UCSD-AML1 (cell line): ENCODE measurements around the gene EP400.
"Not testable (repeated sequence)": the region's sequence is repeated elsewhere in the genome, so short reads cannot be mapped to it uniquely, and the experiment has no call there.

Experiments used
- DNase-seq: peaks from one replicate; lab custom pipeline; 2025; ENCODE audit not compliant: unreplicated experiment; lab: John Stamatoyannopoulos, UW

Gene EP400

DNA sequence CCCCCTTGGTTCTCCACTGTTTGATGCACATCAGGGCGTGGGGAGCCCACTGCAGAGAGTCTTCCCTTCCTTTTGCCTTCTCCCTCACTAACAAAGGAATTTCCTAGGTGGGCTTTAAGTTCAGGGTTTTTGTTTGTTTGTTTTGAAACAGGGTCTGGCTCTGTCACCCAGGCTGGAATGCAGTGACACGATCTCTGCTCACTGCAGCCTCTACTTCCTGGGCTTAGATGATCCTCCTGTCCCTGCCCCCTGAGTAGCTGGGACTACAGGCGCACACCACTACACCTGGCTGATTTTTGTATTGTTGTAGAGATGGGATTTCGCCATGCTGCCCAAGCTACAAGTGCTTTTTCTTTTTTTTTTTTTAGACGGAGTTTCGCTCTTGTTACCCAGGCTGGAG lies 33.8 kb downstream of the EP400 start:
- DNase-seq = no peak

DNA sequence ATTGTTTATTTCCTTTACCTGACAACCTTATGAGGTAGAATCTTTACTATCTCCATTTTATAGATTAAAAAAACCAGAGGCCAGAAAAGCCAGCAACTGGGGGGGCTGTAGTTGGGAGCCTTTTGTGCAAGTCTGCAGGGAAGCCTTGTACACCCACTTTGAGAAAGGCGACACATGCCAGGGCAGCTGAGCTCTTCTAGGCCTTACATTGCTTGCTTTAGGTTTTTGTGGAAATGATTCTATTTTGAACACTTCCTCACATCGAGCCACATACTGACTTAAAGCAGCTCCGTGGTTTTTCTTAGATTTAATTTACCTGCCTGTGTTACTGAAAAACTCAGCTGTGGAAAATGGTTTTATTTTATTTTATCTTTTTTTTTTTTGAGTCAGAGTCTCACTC lies 34.6 kb downstream of the EP400 start:
- DNase-seq = no peak

DNA sequence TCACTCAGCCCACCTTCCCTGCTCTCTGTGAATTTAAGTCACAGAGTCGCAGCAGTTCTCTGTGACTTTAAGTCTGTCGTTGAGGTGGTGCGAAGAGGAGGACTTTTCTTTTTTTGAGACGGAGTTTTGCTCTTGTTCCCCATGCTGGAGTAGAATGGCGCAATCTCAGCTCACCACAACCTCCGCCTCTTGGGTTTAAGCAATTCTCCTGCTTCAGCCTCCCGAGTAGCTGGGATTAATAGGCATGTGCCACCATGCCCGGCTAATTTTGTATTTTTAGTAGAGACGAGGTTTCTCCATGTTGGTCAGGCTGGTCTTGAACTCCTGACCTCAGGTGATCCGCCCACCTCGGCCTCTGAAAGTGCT lies 35.8 kb downstream of the EP400 start:
- DNase-seq = not testable (repeated sequence)

DNA sequence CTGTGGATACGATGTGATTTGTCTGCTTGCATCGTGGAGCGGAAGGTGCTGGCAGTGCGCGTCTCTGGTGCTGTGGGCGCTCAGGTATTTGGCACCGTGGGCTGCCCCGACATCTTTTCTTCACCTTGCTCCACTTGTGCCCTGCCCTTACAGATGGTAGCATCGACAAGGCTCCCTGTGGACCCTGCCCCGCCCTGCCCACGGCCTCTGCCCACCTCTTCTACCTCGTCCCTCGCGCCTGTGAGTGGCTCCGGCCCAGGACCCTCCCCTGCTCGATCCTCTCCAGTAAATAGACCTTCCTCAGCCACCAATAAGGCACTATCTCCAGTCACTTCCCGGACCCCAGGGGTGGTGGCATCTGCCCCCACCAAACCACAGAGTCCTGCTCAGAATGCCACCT lies 36.6 kb downstream of the EP400 start:
- no peak for DNase-seq

DNA sequence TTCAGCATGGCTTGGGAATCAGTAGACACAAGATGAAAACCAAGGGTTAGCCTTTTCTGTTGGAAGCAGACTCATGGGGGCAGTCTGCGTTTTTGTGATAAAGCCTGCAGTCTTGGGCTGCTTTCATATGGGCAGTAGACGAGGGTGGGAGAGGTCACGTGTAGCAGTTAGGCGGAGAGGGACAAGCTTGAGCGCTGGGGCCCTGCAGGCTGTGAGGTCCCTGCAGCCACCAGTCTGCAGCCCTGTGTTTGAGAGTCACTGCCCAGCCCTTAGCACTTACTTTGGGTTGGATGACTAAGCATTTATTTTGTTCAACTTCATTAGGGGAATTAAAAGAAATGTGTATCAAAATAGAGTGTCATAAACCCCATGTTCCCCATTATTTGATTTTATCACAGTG lies 37.2 kb downstream of the EP400 start:
- no peak for DNase-seq

DNA sequence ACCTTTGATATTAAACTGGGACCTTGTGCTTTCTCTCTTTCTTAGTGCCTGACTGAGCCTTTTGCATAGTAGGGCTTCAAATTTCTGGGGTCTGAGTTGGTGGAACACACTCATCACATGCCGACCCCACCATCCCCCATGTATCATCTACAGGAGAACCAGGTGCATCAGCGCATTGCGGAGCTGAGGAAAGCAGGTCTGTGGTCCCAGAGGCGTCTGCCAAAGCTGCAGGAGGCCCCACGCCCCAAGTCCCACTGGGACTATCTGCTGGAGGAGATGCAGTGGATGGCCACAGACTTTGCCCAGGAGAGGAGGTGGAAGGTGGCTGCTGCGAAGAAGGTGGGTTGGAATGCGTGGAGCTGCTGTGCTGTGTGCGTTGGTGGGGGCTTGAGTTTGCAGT lies 37.8 kb downstream of the EP400 start:
- DNase-seq = no peak

DNA sequence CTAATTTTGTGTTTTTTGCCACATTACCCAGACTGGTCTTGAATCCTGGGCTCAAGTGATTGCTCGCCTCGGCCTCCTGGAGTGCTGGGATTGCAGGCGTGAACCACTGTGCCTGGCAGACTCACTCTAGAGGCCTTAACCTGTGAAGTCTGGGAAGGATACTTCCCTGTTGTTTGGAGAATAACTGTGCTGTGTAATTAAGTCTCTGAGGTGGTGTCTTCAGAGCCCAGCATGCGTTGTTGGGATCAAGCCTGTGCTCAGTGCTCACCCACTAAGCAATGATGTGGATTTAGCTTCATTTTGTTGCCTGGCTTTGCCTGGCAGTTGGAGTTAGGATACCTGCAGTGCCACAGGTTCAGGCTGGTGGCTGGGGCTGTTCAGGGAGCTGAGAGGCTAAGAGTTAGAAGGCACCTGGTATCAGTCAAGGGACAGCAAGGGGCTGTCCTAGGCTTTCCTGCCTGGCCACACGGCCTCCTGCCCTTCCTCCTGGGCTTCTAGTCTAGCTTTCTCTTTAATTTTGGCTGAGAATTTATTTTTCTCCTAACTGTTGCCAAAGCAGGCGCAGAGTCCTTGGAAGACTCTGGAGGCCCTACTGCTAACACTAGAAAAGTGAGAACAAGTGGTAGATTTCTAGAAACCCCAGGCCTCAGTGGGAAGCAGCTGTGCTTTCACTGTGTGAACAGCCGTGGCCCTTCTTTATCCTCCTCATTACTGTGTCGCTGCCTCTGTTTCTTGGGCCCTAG lies 38.5 kb downstream of the EP400 start:
- no peak for DNase-seq

DNA sequence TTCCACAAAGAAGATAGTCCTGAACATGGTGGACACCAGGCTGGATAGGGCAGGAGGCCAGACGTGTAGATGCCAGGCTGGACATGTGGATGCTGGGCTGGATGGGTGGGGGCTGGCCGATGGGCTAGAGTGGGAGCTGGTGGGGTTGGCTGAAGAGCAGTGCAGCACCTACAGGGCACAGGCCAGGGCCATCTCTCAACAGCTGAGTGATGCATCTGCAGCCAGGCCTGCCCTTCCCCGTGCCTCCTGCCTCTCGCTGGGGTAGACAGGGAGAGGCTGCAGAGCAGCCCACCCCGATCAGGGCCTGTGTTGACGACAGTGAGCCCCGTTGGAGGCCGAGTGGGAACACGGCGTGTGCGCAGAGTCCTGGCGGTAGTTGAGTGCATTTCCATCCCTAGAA lies 39.3 kb downstream of the EP400 start:
- no peak for DNase-seq

DNA sequence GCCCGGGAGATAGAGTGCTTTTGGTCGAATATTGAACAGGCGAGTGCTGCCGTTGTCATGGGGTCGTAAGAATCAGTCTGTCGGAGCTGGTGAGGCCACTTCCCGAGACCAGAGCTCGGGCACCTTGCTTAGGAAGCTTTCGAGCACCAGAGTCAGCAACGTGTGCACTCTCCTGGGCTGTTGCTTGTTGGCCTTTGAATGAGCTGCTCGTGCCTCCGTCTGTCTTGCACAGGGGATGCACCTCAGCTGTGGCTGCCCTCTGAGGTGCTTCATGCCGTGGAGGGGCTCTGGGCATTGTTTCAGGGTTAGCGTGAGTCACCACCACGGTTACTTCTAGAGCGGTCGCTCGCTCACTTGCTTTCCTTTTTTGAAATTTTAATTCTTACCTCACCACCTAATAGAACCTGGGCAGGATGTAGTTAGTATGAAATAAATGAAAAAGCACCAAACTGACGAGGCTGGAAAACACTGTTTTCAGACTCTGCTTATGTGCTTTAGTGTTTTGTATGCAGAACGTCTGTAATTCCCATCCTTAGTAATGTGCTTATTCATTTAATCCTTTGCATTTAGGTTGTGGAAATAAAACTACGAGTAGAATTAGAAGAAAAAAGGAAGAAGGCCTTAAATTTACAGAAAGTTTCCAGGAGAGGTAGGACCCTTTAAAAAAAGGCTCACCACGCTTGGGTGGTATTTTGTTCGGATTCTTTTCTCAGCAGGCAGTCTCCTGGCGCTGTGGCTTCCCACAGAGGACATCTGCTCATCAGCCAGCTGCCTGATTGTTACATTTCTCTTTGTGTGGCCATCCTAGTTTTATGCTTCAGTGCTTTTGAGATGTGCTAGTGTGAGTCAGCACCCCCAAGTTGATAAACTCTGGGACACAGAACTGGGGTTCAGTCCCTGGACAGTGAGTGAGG lies 40.6 kb downstream of the EP400 start:
- no peak for DNase-seq

DNA sequence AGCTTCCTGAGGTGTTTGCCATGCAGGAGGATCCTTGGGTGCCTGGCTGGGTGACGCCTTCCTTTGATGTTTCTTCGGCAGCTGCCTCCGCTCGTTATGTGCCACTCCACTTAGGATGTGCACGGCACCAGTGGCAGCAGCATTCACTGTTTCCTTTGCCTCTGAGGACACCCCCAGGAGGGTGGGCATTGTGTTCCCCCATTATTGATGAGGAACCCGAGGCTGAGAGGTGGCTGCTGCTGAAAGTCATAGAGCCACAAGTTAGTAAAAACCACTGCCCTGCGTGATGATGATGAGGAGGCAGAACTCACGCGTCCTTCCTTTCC lies 41.2 kb downstream of the EP400 start:
- DNase-seq = no peak

DNA sequence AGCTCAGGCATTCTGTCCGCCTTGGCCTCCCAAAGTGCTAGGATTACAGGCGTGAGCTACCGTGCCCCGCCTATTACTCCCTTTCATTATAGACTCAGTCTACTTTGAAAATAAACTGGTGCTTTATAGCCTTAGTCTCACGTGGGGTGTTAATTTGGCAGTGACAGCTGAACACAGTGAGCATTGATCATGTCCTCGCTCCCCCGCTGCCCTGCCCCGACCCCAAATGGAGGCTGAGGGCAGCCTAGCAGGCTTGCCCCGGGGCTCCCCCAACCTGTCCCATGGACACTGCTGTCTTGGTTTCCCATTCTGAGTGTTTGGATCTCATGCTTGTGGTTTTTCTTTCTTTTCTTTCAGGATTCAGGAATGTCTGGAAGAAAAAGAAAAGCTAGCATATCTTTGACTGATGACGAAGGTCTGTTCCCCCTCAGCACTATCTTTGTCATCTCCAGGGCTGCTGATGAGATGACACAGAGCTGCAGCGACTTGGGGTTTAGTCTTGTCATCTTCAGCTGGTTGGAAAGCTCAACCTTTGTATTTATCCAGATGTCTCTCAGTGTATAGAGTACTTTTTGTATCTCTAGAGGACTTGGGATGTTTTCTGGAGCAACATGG lies 42.2 kb downstream of the EP400 start:
- no peak for DNase-seq

DNA sequence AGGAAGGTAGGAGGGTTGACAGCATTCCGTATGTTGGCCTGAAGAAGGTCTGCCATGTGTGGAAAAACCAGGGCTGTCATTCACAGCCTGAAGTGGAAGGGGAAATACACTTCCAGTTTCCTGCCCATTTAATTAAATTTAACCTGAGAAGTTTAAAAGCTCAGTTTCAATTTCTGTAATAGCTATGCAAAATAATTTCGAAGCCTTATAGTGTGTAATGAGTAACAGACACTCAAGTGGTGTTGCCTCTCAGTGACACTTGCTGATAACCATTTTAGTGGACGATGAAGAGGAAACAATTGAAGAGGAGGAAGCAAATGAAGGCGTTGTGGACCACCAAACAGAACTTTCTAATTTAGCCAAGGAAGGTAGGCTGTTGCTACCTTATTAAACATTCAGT lies 44.8 kb downstream of the EP400 start:
- DNase-seq = no peak

DNA sequence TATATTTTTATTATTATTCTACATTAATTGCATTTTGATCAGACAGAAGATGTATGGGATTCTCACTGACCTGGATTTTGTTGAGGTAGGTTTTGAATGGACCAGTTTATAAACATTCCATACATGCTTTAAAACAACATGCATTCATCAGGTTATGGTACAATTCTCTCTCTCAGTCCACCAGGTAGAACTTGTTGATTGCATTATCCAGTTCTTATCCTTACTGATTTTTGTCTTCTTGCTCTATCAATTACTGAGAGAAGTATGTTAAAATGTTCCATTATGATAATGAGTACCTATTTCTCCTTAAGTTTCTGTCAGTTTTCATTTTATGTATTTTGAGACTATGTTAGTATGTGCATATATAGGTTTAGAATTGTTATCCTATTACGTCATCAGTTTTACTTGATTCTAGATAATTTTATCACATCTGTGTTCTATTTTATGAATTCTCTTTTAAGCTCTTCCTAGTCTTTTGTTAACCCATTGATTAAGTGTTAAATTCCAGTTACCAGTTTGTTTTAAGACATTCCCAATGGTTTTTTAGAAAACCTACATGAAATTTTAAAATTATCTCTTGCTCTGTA lies 50.6 kb downstream of the EP400 start:
- no peak for DNase-seq

DNA sequence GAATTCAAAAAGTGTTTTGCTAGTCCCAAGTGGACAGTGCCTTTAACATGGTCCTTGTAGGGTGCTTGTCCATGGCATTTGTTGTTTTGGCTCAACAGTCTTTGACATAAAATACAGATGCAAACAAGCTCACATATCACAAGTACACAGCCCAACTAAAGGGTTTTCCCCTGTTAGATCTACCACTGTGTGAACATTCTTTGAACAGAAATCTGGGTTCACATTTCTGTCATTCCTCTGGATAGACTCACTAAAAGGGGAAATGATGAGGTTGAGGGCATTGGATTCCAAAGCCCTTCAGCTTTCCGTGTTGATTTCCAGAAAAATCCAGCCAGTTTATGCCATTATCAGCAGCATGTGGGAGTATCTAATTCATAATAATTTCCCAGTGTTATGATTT lies 54.1 kb downstream of the EP400 start:
- no peak for DNase-seq

DNA sequence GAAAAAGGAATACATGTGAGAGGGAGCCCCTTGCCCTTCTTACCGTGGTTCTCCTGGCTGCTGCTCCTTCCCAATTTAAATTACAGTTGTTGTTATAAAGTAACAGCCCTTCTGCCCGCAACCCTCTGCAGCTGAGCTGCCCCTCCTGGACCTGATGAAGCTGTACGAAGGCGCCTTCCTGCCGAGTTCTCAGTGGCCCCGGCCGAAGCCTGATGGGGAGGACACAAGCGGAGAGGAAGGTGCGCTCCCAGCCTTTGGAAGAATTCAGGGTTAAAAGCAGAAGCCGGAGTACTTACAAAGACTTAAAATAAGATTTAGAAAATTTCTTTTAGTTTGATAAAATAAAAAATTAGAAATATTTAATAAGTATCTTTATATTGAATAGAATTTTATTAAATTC lies 55.2 kb downstream of the EP400 start:
- no peak for DNase-seq

DNA sequence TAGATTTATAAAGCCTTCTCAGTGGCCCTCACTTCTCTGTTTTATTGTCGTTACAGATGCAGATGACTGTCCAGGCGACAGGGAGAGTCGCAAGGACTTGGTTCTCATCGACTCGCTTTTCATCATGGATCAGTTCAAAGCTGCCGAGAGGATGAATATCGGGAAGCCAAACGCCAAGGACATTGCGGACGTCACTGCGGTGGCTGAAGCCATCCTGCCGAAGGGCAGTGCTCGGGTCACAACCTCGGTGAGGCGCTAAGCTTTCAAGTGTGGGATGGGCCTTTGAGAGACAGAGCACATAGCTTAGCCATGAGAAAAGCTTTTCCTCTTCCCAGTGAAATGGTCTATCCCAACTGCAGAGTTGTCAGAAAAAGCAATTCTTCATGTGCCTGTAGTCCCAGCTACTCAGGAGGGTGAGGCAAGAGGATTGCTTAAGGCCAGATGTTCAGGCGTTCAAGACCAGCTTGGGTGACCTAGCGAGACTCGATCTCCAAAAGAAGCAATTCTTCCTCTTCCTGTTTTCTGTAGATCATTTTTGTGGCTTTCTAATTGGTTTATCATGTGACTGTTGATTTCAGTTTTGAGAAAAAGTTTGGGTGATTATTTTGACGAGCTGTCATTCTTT lies 56.4 kb downstream of the EP400 start:
- DNase-seq = no peak

DNA sequence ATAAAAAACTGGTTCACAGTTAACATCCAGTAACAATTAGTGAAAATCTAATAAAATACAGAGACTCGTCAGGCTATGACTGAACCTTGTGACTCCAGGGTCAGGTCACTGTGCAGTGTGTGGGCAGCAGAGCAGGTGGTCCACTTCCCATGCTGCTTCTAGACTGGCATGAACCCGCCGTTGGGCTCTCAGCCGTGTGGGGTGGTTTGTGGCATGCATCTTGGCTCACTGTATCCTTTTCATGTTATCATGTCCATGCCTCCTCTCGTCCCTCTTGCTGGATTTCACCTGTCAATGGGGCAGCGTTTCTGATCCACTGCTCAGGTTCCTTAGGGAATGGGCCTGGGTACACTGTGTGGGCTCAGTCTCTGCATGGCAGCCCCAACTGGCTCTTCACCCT lies 57.3 kb downstream of the EP400 start:
- DNase-seq = no peak

DNA sequence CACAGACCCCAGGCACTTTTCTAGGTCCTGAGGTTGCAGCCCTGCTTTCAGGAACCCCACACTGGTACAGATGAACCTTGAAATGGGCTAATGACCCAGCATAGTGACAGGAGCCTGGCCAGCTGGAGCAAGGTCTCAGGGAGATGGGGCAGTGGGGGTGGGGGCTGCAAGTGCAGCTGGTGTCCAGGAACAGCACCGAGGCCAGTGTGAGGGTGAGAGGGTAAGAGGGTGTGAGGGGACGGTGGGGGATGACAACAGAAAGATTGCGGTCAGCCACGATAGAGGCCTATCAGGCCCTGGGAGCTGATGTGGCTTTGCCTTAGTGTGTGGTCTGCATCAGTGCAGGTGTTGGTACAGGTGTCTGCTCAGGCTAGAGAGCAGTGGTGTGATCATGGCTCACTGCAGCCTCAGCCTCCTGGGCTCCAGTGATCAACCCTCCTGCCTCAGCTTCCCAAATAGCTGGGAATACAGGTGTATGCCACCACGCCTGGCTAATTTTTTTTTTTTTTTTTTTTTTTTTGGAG lies 59.7 kb downstream of the EP400 start:
- no peak for DNase-seq

DNA sequence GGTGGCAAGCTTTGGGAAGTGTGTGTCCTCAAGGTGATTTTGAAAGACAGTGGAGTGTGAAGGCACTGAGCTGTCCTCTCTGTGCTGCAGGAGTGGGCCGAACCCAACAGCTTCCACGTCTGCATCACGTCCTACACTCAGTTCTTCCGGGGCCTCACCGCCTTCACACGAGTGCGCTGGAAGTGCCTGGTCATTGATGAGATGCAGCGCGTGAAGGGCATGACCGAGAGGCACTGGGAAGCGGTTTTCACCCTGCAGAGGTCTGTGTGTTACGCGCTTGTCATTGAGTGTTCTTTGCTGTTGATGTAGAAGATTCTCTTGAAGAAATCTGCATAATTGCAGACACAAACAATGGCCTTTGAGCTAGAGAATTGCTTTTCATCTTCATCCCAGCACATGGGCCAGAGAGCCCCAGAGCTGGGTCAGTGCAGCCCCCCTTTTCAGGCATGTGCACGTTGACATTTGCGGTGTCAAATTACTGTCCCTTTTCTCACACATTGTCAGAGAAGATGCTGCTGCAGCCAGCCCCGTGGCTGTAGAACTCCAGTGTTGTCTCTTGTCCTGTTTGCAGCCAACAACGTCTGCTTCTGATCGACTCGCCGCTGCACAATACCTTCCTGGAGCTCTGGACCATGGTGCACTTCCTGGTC lies 63.3 kb downstream of the EP400 start:
- no peak for DNase-seq

DNA sequence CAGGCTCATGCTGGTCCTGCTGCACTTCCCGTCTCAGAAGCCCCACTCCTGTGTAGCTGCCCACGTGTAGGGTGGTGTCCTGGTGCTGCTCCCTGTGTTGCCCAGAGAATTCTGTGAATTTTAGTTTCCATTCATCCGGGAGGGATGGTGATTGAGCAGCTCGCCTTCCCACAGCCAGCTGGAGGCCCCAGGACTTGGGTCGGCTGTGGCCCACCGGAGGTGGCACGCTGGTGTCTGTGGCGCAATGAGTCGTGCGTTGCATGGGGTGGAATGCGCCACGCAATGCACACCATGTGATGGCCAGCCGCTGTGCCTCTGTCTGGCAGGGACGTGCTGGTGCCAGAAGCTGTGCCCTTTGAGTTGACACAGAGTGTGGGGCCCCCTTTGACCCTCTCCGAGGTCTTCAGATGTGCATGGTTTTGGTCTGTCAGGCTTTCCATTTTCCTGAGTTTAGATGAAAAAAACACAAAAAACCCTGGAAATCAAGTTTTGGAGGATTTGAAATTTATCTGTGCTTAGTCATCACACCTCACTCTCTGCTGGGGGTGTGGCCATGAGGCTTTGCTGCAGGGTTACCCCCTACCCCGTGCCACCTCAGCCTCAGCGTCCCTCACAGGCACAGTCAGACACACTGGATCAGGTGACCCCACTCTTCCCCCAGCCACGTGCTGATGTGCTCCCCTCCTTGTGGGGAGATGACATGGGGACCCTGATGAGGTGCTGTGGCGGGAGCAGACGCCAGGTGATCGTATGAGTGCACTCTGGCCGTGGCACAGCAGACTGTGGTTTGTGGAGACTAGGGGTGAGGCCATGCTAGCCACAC lies 64.6 kb downstream of the EP400 start:
- no peak for DNase-seq
